NCI-H146 (cell line): Measurements from ENCODE around the gene DNASE1L3.
"Not testable (repeated sequence)": the region's sequence is repeated elsewhere in the genome, so short reads cannot be mapped to it uniquely, and the experiment has no call there.

ENCODE experiments used
- DNase-seq: peaks from one replicate; lab custom pipeline; 2025; lab: John Stamatoyannopoulos, UW

Gene DNASE1L3

GRCh38 chr3:58236527-58237237 is 25.9 kb upstream of the DNASE1L3 start:
- DNase-seq: no peak

- DNase-seq: no peak
Measured at GRCh38 chr3:58235970-58236369, 25.2 kb upstream of the DNASE1L3 start.

DNA sequence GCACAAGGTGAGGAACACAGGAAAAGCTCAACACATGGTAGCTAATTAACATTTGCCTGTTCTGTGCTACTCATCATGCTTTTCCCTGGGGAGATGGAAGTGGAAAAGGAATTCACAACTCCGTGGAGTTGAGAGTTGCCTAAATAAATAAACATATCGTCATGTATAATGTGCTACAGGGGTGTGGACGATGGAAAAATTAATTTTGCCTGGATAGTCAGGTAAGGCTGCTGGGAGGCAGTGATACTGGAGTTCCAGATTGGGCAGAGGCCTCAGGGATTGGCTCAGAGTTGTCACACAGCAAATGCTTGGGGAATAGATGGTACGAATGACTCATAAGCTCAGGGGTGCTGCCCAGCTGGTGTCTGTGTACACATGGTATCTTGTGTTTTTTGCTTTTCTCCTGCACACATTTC is 23.8 kb upstream of the DNASE1L3 start:
- no peak for DNase-seq

GRCh38 chr3:58231666-58232065 is 20.9 kb upstream of the DNASE1L3 start:
- no peak for DNase-seq

GRCh38 chr3:58230876-58231552 is 20.2 kb upstream of the DNASE1L3 start:
- no peak for DNase-seq

GRCh38 chr3:58227933-58228332 is 17.2 kb upstream of the DNASE1L3 start:
- not testable (repeated sequence) for DNase-seq

- DNase-seq: no peak
Measured at GRCh38 chr3:58223855-58224254, 13.1 kb upstream of the DNASE1L3 start.

DNA sequence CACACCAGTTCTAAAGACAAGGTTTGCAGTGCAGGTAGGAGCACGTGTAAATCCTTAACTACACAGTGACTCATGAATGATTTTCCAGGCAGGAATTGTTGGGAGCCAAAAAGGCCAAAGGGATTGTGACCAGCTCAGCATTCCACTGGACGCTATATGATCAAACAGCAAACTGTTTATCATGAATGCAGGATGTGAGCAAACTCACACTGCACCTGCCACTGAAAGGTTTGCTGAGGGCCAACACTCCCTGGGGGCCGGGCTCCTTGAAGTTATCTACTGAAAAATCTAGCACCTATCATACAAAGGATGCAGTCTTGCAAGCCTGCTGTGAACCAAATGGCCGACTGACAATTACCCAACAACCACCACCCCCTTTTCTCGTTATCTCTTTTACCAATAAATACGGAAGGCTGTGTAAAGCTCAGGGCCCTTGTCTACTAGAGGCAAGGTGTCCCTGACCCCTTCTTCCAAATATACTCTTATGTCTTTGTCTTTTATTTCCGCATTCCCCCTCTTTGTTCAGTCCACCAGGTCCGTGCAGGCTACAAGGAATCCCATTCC is 11.5 kb upstream of the DNASE1L3 start:
- DNase-seq: peak; percentile 30

DNA sequence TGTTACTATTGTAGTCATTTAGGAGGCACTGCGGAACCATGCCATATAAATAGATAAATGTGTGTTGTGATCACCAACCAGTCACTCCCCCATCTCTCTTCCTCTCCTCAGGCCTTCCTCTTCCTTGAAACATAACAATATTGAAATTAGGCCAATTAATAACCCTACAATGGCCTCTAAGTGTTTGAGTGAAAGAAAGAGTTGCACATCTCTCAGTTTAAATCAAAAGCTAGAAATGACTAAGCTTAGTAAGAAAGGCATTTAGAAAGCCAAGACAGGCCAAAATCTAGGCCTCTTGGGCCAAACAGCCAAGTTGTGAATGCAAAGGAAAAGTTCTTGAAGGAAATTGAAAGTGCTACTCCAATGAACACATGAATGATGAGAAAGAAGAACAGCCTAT is 8.1 kb upstream of the DNASE1L3 start:
- no peak for DNase-seq

GRCh38 chr3:58217209-58217811 is 6.5 kb upstream of the DNASE1L3 start:
- peak; percentile 80 for DNase-seq

DNA sequence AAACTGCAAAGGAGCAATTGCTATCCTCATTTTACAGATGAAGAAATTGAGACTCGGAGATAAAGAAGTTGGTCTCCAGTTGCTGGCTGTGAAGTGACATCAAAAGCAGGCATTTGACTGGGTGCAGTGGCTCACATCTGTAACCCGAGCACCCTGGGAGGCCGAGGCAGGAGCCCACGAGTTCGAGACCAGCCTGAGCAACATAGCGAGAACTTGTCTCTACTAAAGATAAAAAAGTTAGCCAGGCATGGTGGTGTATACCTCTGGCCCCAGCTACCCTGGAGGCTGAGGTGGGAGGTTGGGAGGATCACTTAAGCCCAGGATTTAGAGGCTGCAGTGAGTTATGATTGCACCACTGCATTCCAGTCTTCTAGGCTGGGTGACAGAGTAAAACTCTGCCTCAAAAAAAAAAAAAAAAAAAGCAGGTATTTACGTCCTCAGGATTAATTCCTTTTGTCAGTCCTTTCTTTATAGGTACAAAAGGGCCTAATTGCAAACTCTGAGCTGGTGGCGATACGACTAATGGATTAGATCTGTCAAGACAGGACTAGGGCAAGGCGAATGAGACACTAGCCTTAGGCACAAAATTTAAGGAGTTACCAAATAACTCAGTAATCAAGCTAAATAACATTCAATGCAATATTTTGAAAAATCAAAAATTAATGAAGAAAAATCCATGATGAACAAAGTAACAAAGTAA is 5.9 kb upstream of the DNASE1L3 start:
- DNase-seq: no peak

DNA sequence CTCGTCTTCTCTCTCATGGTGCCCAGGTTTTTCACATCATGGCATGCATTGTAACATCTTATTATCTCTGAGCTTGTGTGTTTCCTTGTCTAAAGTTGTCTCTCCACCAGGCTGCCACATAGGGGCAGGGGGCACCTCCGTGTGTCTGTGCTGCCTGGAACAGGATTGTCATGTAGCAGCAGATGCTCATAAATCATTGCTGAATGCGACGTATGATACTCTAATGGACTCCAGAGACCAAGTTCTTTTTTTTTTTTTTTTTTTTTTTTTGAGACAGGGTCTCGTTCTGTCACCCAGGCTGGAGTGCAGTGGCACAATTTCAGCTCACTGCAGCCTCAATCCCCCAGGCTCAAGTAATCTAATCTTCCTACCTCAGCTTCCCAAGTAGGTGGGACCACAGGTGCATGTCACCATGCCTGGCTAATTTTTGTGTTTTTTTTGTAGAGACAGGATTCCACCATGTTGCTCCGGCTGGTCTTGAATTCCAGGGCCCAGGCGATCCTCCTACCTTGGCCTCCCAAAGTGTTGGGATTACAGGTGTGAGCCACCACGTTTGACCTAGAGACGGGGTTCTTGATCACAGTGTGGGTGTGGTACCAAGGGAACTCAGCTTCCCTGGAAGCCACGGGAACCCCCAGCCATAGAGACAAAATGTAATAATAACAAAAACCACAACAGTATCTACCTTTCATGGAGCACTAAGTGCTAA is 4.7 kb upstream of the DNASE1L3 start:
- DNase-seq: no peak

GRCh38 chr3:58214484-58215316 is 3.9 kb upstream of the DNASE1L3 start:
- DNase-seq: no peak

GRCh38 chr3:58209933-58210332 is 839 bp downstream of the DNASE1L3 start:
- DNase-seq: no peak

- no peak for DNase-seq
Measured at GRCh38 chr3:58207954-58208353, 2.8 kb downstream of the DNASE1L3 start.

- DNase-seq: no peak
Measured at GRCh38 chr3:58206406-58207011, 4.3 kb downstream of the DNASE1L3 start.

DNA sequence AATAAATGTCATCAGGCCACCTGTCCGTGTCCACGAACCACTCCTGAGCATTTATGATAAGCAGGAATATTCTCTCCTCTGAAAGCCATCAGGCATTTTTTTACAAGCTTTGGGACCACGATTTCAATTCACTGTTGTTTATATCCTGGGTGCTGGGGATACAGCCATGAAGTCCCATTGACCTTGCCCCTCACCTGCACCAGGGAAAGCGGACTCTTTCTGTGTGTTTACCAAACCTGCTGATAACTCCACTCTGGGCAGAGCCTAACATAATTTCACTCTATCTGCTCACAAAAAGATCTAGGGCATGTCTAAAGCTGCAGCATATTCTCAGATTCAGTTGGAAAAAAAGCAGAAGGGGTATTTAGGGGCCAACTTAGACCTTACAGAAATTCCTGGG is 4.8 kb downstream of the DNASE1L3 start:
- no peak for DNase-seq

DNA sequence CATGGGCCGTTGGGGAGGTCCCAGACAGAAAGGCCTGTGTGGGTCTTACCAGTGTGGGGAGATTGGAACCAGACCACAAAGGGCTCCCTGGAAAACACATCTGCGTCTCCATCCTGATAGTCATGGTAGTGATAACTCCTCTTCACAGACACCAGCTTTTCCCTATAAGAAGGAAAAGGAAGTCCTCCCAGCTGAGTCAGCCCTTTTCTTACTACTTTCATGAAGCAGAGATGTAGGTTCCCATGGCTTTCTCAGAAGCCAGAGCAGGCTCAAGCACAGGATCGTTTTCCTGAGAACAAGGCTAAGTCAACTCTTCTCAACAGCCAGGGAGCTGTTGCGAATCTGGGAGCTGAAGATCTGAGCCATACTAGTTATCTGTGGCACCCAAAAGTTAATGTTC is 6.1 kb downstream of the DNASE1L3 start:
- no peak for DNase-seq

DNA sequence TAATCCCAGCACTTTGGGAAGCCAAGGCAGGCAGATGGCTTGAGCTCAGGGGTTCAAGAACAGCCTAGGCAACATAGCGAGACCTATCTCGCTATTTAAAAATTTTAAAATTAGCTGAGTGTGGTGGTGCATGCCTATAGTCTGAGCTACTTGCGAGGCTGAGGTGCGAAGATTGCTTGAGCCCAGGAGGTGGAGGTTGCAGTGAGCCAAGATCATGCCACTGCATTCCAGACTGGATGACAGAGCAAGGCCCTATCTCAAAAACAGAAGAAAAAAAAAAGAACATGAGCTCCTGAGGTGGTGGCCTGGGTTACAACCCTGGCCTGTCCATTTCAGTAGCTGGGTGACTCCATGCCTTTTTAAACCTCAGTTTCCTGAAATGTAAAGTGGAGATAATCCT is 7.2 kb downstream of the DNASE1L3 start:
- DNase-seq: no peak

DNA sequence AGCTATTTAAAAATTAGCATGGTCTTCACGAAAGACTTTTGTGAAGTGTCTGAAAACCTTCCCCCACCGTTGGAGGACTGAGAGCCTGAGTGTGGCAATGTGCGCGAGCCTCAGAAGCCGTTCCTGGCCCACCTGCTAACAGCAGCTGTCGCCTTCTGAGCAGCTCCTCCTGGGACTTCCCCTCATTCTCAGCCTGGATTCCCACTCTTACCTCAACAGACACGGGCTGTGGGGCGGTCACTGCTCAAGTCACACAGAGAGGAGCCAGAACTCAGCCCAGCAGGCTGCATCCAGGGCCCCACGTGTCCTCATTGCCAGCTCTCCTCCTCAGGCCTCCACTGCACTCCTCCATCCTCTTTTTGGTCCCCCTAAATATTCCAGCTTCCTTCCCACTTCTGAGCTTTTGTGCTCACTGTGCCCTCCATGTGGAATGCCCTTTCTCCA is 7.8 kb downstream of the DNASE1L3 start:
- DNase-seq: no peak
